DND-41 (cell line): Measurements from ENCODE around the gene DBF4.
"Not testable (repeated sequence)": the region's sequence is repeated elsewhere in the genome, so short reads cannot be mapped to it uniquely, and the experiment has no call there.

Experiments
- CTCF ChIP-seq: IDR thresholded peaks from 2 replicates; pipeline ENCODE4 v1.5.1; 2012; ENCODE audit warnings: borderline replicate concordance, low read length, moderate library complexity, mild to moderate bottlenecking; ENCODE audit not compliant: poor library complexity, severe bottlenecking; ENCODE audit errors: extremely low read depth
- EZH2 ChIP-seq: IDR thresholded peaks from 3 replicates; pipeline ENCODE4 v1.6.1; 2012; ENCODE audit warnings: borderline replicate concordance, low read depth, mild to moderate bottlenecking, moderate library complexity, low read length, inconsistent platforms; ENCODE audit not compliant: severe bottlenecking

GRCh38 chr7:87907136-87907906 lies 31.0 kb downstream of the DBF4 start:
- not testable (repeated sequence) for TF ChIP-seq CTCF, EZH2
